IMR-90 (cell line): ENCODE measurements around the gene DNAJB2.

Source experiments
- BHLHE40 ChIP-seq: fragments of 150-350 bp; IDR thresholded peaks from 2 replicates; pipeline ENCODE4 v1.6.1; 2016; ENCODE audit warnings: mild to moderate bottlenecking, low read depth, low read length
- CEBPB ChIP-seq: IDR thresholded peaks from 2 replicates; pipeline ENCODE4 v1.6.1; 2012; ENCODE audit warnings: low read depth, low read length, improper control_type of control experiment
- CHD1 ChIP-seq: IDR thresholded peaks from 2 replicates; pipeline ENCODE4 v1.6.1; 2012; ENCODE audit warnings: low read depth, low read length, improper control_type of control experiment
- FOS ChIP-seq: fragments of 150-350 bp; IDR thresholded peaks from 2 replicates; pipeline ENCODE4 v1.6.1; 2016; ENCODE audit warnings: low read depth, low read length
- MAFK ChIP-seq: IDR thresholded peaks from 2 replicates; pipeline ENCODE4 v1.6.1; 2012; ENCODE audit warnings: low read depth, low read length, improper control_type of control experiment
- MAZ ChIP-seq: IDR thresholded peaks from 2 replicates; pipeline ENCODE4 v1.6.1; 2012; ENCODE audit warnings: low read depth, mild to moderate bottlenecking, low read length, improper control_type of control experiment, moderate library complexity, borderline replicate concordance
- MXI1 ChIP-seq: IDR thresholded peaks from 2 replicates; pipeline ENCODE4 v1.6.1; 2012; ENCODE audit warnings: low read depth, mild to moderate bottlenecking, low read length, moderate library complexity, borderline replicate concordance
- POLR2A ChIP-seq: IDR thresholded peaks from 2 replicates; pipeline ENCODE4 v1.6.1; 2012; ENCODE audit warnings: mild to moderate bottlenecking, low read depth, low read length
- RAD21 ChIP-seq: IDR thresholded peaks from 2 replicates; pipeline ENCODE4 v1.6.1; 2012; ENCODE audit warnings: low read length, improper control_type of control experiment
- RCOR1 ChIP-seq: IDR thresholded peaks from 2 replicates; pipeline ENCODE4 v1.6.1; 2012; ENCODE audit warnings: mild to moderate bottlenecking, low read length, improper control_type of control experiment; ENCODE audit not compliant: insufficient replicate concordance
- RFX5 ChIP-seq: IDR thresholded peaks from 2 replicates; pipeline ENCODE4 v1.8.0; 2012; ENCODE audit warnings: low read depth, mild to moderate bottlenecking, low read length, moderate library complexity
- TF ChIP-seq, protein P1 (sequence below): conservative IDR thresholded peaks from 2 replicates; pipeline ENCODE4 v1.5.1; 2012; ENCODE audit warnings: mild to moderate bottlenecking, low read depth, low read length, improper control_type of control experiment
- TF ChIP-seq, protein P2 (sequence below): fragments of 150-350 bp; IDR thresholded peaks from 2 replicates; pipeline ENCODE4 v1.6.1; 2017; ENCODE audit warnings: mild to moderate bottlenecking, antibody characterized with exemption, low read length, low read depth
- TF ChIP-seq, protein P3 (sequence below): fragments of 150-350 bp; IDR thresholded peaks from 2 replicates; pipeline ENCODE4 v1.6.1; 2016; ENCODE audit warnings: low read depth, mild to moderate bottlenecking, low read length, moderate library complexity, borderline replicate concordance

DNA sequence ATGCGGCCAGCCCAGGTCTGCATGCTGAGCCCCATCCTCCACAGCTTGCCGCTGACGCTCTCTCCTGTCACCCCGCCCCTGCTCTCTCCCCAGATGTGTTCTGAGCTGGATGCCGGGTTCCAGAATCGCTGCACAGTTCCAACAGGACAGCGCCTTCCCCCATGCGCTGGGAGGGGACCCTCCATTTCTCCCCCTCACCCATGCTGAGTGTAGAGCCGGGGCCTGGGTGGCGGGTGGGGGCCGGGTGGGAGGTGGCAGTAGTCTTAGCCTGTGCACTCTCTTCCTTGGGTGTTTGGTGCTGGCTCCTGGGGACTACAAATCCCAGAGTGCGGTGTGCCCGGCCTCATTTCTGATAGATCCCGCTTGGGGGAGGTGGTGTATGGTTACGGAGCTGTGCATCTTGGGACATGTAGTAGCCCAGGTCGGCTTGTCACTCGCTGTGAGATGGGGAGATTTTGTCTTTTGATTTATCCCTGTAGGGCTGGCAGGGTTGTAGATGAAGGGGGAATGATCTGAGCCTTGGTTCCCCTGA is 6.8 kb downstream of the DNAJB2 start:
- TF ChIP-seq BHLHE40 (no peak), POLR2A (no peak), RFX5 (no peak), RCOR1 (no peak), CHD1 (no peak), MXI1 (no peak), RAD21 (no peak), MAFK (no peak), CEBPB (no peak), FOS (no peak), MAZ (no peak)
- TF ChIP-seq, protein P1, sequence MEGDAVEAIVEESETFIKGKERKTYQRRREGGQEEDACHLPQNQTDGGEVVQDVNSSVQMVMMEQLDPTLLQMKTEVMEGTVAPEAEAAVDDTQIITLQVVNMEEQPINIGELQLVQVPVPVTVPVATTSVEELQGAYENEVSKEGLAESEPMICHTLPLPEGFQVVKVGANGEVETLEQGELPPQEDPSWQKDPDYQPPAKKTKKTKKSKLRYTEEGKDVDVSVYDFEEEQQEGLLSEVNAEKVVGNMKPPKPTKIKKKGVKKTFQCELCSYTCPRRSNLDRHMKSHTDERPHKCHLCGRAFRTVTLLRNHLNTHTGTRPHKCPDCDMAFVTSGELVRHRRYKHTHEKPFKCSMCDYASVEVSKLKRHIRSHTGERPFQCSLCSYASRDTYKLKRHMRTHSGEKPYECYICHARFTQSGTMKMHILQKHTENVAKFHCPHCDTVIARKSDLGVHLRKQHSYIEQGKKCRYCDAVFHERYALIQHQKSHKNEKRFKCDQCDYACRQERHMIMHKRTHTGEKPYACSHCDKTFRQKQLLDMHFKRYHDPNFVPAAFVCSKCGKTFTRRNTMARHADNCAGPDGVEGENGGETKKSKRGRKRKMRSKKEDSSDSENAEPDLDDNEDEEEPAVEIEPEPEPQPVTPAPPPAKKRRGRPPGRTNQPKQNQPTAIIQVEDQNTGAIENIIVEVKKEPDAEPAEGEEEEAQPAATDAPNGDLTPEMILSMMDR = no peak
- TF ChIP-seq, protein P2, sequence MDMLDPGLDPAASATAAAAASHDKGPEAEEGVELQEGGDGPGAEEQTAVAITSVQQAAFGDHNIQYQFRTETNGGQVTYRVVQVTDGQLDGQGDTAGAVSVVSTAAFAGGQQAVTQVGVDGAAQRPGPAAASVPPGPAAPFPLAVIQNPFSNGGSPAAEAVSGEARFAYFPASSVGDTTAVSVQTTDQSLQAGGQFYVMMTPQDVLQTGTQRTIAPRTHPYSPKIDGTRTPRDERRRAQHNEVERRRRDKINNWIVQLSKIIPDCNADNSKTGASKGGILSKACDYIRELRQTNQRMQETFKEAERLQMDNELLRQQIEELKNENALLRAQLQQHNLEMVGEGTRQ = no peak
- TF ChIP-seq, protein P3, sequence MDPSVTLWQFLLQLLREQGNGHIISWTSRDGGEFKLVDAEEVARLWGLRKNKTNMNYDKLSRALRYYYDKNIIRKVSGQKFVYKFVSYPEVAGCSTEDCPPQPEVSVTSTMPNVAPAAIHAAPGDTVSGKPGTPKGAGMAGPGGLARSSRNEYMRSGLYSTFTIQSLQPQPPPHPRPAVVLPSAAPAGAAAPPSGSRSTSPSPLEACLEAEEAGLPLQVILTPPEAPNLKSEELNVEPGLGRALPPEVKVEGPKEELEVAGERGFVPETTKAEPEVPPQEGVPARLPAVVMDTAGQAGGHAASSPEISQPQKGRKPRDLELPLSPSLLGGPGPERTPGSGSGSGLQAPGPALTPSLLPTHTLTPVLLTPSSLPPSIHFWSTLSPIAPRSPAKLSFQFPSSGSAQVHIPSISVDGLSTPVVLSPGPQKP = no peak
